ENCODE results near the gene CRK. TPM values are rescaled to one million over a fixed set of nuclear protein-coding genes. Genes with fewer than 3 reads are reported as not detected.

Gene CRK
- polyA plus RNA-seq, 4 donors = 31.2 to 42.9 (median 41.0) TPM

DNA sequence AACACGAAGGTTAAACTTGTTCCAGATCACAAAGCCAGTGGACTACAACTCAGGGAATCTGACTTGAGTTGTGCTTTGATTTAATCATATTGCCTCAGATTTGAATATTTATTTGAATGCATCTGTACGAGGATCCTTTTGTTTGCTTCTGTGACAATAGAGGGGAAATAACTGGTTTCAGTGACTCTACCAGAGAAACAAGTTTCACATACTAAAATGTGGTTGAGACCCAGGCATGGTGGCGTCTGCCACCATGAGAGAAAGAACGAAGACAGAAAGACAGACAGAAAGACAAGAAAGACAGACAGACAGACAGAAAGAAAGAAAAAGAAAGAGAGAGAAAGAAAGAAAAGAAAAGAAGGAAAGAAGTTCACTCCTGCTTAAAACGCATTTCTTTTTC lies 80.0 kb downstream of the CRK start:
- H3K27ac ChIP-seq (ENCODE audit: low read depth in 1 of 3, low read length in 2 of 3) = peak overlapping the region in 1 of 3 donors; percentile 40
- H3K4me3 ChIP-seq (ENCODE audit: low read depth in 1 of 3, low read length in 3 of 3) = no peak overlapping the region
- peaks cover 6 to 34% (median 26%) of the 10 kb centered on the region in 3 donors for H3K4me1 ChIP-seq (ENCODE audit: control insufficient read depth in 3 of 3, insufficient read depth in 2 of 3, low read depth in 1 of 3, low read length in 2 of 3)
- no peaks in the 10 kb centered on the region for H3K27me3 ChIP-seq (ENCODE audit: control insufficient read depth in 3 of 3, insufficient read depth in 3 of 3, low read length in 3 of 3)
- no peak for DNase-seq
- no peak for FAIRE-seq
- peaks cover 0 to 38% (median 0%) of the 10 kb centered on the region in 3 donors for H3K36me3 ChIP-seq (ENCODE audit: control insufficient read depth in 3 of 3, insufficient read depth in 2 of 3, low read depth in 1 of 3, low read length in 3 of 3)
- H3K9me3 ChIP-seq (ENCODE audit: control insufficient read depth in 2 of 2, insufficient read depth in 1 of 2, low read depth in 1 of 2, low read length in 1 of 2) = no peaks in the 10 kb centered on the region
- WGBS, 3 donors = 26 to 35% (median 33%) methylated on average over 5 of the region's 5 CpGs

DNA sequence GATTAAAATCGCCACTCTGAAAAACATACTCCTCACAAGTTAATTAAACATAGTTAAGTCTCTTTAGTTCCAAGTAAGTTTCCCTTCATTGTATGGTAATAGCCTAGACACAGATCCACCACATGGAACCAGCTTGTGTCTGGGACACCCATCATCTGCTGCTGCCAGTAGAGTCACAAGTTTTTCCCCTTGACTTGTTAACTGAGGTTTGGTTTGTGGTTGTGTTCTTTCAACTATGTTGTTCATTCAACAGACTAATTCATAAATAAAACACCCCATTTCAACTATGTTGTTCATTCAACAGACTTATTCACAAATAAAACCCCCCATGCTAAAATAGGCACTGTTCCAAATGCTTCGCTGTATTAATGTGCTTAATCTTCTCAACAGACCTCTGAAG lies 80.4 kb downstream of the CRK start:
- FAIRE-seq (no peak), DNase-seq (no peak)
- Histone ChIP-seq H3K4me3 (ENCODE audit: low read depth in 1 of 3, low read length in 3 of 3) (no peak overlapping the region), H3K27ac (ENCODE audit: low read depth in 1 of 3, low read length in 2 of 3) (peak overlapping the region in 1 of 3 donors; percentile 40), H3K9me3 (ENCODE audit: control insufficient read depth in 2 of 2, insufficient read depth in 1 of 2, low read depth in 1 of 2, low read length in 1 of 2) (no peaks in the 10 kb centered on the region), H3K4me1 (ENCODE audit: control insufficient read depth in 3 of 3, insufficient read depth in 2 of 3, low read depth in 1 of 3, low read length in 2 of 3) (peaks cover 6 to 34% (median 26%) of the 10 kb centered on the region in 3 donors), H3K27me3 (ENCODE audit: control insufficient read depth in 3 of 3, insufficient read depth in 3 of 3, low read length in 3 of 3) (no peaks in the 10 kb centered on the region), H3K36me3 (ENCODE audit: control insufficient read depth in 3 of 3, insufficient read depth in 2 of 3, low read depth in 1 of 3, low read length in 3 of 3) (peaks cover 0 to 36% (median 0%) of the 10 kb centered on the region in 3 donors)
- WGBS, 3 donors = 14 to 23% (median 22%) methylated on average over 2 of the region's 2 CpGs

DNA sequence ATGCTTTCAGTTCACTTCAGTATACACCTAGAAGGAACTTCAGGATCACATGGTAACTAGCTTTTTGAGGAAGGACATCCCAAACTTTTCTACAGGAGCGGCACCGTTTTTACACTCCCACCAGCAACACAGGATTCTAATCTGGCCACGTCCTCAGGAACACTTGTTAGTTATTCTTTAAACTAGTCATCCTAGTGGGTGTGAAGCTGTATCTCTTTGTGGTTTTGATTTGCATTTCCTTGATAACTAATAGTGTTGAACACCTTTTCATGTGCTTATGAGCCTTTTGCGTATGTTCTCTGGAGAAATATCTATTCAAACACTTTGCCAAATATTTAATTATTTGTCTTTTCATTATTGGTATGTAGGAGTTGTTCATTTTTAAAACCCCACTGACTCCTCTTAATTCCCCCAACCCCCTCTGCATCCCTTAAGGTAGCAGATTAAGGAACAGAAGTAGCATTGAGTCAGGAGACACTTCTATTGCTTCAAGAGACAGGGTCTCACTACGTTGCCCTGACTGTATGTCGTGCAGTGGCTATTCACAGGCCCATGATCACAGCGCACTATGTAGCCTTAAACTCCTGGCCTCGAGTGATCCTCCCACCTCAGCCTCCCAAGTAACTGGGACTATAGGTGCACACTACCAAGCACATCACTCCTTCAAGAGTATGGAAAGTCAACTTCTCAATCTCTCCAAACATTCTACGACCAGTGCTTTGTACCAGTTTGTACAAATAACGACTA lies 81.4 kb downstream of the CRK start:
- 39 to 52% (median 46%) methylated on average over 10 of the region's 10 CpGs for WGBS, 3 donors
- DNase-seq (peak in 1 of 2 donors; percentile 40), FAIRE-seq (no peak)
- Histone ChIP-seq H3K36me3 (ENCODE audit: control insufficient read depth in 3 of 3, insufficient read depth in 2 of 3, low read depth in 1 of 3, low read length in 3 of 3) (peaks cover 0 to 40% (median 0%) of the 10 kb centered on the region in 3 donors), H3K27me3 (ENCODE audit: control insufficient read depth in 3 of 3, insufficient read depth in 3 of 3, low read length in 3 of 3) (no peaks in the 10 kb centered on the region), H3K4me1 (ENCODE audit: control insufficient read depth in 3 of 3, insufficient read depth in 2 of 3, low read depth in 1 of 3, low read length in 2 of 3) (peaks cover 6 to 34% (median 26%) of the 10 kb centered on the region in 3 donors), H3K4me3 (ENCODE audit: low read depth in 1 of 3, low read length in 3 of 3) (no peak overlapping the region), H3K27ac (ENCODE audit: low read depth in 1 of 3, low read length in 2 of 3) (peak overlapping the region in 2 of 3 donors; percentile 5 to 45), H3K9me3 (ENCODE audit: control insufficient read depth in 2 of 2, insufficient read depth in 1 of 2, low read depth in 1 of 2, low read length in 1 of 2) (no peaks in the 10 kb centered on the region)

DNA sequence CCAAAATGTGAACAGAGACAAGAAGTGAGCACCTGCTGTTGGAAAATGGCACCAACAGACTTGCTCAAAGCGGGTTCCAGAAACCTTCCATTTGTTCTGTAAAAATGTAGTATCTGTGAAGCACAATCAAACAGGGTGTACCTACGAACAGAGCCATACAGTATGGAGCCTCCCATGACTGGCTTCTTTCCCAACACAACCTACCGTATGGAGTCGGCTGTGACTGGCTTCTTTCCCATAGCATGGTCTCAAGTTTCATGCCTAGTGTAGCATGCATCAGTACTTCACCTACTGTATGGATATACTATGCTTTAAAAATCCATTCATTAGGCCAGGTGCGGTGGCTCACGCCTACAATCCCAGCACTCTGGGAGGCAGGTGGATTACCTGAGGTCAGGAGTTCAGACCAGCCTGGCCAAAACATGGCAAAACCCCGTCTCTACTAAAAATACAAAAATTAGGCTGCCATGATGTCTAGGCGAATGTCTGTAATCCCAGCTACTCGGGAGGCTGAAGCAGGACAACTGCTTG lies 82.3 kb downstream of the CRK start:
- no peak for DNase-seq
- Histone ChIP-seq H3K4me1 (ENCODE audit: control insufficient read depth in 3 of 3, insufficient read depth in 2 of 3, low read depth in 1 of 3, low read length in 2 of 3) (peaks cover 6 to 31% (median 26%) of the 10 kb centered on the region in 3 donors), H3K27me3 (ENCODE audit: control insufficient read depth in 3 of 3, insufficient read depth in 3 of 3, low read length in 3 of 3) (no peaks in the 10 kb centered on the region), H3K4me3 (ENCODE audit: low read depth in 1 of 3, low read length in 3 of 3) (no peak overlapping the region), H3K36me3 (ENCODE audit: control insufficient read depth in 3 of 3, insufficient read depth in 2 of 3, low read depth in 1 of 3, low read length in 3 of 3) (peaks cover 0 to 47% (median 0%) of the 10 kb centered on the region in 3 donors), H3K27ac (ENCODE audit: low read depth in 1 of 3, low read length in 2 of 3) (peak overlapping the region in 1 of 3 donors; percentile 3), H3K9me3 (ENCODE audit: control insufficient read depth in 2 of 2, insufficient read depth in 1 of 2, low read depth in 1 of 2, low read length in 1 of 2) (no peaks in the 10 kb centered on the region)
- no peak for FAIRE-seq
- WGBS, 3 donors = 52 to 55% (median 53%) methylated on average over 9 of the region's 9 CpGs

DNA sequence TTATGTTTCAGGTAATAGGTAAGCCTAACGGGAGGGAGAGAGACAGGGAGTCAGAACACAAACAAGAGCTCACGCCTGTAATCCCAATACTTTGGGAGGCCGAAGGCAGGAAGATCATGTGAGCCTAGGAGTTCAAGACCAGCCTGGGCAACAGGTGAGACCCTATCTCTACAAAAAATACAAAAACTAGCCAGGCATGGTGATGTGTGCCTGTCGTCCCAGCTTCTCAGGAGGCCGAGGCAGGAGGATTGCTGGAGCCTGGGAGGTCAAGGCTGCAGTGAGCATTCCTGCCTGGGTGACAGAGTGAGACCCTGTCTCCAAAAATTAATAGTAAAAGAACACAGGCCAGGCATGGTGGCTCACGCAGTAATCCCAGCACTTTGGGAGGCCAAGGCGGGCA lies 83.4 kb downstream of the CRK start:
- DNase-seq = no peak
- Histone ChIP-seq H3K9me3 (ENCODE audit: control insufficient read depth in 2 of 2, insufficient read depth in 1 of 2, low read depth in 1 of 2, low read length in 1 of 2) (no peaks in the 10 kb centered on the region), H3K27ac (ENCODE audit: low read depth in 1 of 3, low read length in 2 of 3) (no peak overlapping the region), H3K27me3 (ENCODE audit: control insufficient read depth in 3 of 3, insufficient read depth in 3 of 3, low read length in 3 of 3) (no peaks in the 10 kb centered on the region), H3K4me3 (ENCODE audit: low read depth in 1 of 3, low read length in 3 of 3) (no peak overlapping the region), H3K36me3 (ENCODE audit: control insufficient read depth in 3 of 3, insufficient read depth in 2 of 3, low read depth in 1 of 3, low read length in 3 of 3) (peaks cover 0 to 44% (median 0%) of the 10 kb centered on the region in 3 donors), H3K4me1 (ENCODE audit: control insufficient read depth in 3 of 3, insufficient read depth in 2 of 3, low read depth in 1 of 3, low read length in 2 of 3) (peaks cover 6 to 31% (median 22%) of the 10 kb centered on the region in 3 donors)
- no peak for FAIRE-seq
- 83 to 89% (median 88%) methylated on average over 7 of the region's 7 CpGs for WGBS, 3 donors

DNA sequence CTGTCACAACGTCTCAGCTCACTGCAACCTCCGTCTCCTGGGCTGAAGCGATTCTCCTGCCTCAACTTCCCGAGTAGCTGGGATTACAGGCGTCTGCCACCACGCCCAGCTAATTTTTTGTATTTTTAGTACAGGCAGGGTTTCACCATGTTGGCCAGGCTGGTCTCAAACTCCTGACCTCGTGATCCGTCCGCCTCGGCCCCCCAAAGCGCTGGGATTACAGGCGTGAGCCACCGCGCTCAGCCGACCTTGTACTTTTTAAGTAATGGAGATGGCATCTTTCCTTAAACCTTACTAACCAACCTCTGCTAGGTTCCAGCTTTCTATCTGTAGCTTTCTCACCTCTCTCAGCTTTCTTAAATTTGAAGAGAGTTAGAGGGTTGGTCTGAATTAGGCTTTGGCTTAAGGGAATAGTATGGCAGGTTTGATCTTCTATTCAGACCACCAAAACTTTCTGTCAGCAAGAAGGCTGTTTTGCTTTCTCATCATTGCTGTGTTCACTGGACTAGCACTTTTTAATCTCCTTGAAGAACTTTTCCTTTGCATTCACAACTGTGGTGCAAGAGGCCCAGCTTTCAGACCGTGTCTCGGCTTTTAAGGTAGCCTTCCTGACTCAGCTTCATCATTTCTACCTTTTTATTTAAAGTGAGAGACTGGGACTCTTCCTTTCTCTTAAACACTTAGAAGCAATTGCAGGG lies 84.0 kb downstream of the CRK start:
- Histone ChIP-seq H3K9me3 (ENCODE audit: control insufficient read depth in 2 of 2, insufficient read depth in 1 of 2, low read depth in 1 of 2, low read length in 1 of 2) (no peaks in the 10 kb centered on the region), H3K36me3 (ENCODE audit: control insufficient read depth in 3 of 3, insufficient read depth in 2 of 3, low read depth in 1 of 3, low read length in 3 of 3) (peaks cover 0 to 43% (median 0%) of the 10 kb centered on the region in 3 donors), H3K27me3 (ENCODE audit: control insufficient read depth in 3 of 3, insufficient read depth in 3 of 3, low read length in 3 of 3) (no peaks in the 10 kb centered on the region), H3K4me1 (ENCODE audit: control insufficient read depth in 3 of 3, insufficient read depth in 2 of 3, low read depth in 1 of 3, low read length in 2 of 3) (peaks cover 6 to 25% (median 22%) of the 10 kb centered on the region in 3 donors), H3K4me3 (ENCODE audit: low read depth in 1 of 3, low read length in 3 of 3) (no peak overlapping the region), H3K27ac (ENCODE audit: low read depth in 1 of 3, low read length in 2 of 3) (no peak overlapping the region)
- no peak for DNase-seq
- 80 to 87% (median 84%) methylated on average over 17 of the region's 17 CpGs for WGBS, 3 donors
- no peak for FAIRE-seq

Other genes with a start within 250 kb of the CRK start
- not detected for gene BHLHA9, start 185.8 kb downstream of the CRK start, polyA plus RNA-seq
- 1 to 10 TPM in 1 of 4 donors, under 1 TPM in 1, not detected in 2; 0.01 to 4.3 TPM for gene TRARG1, start 176.6 kb downstream of the CRK start, polyA plus RNA-seq
- 100 to 1,000 TPM; 235 to 618 (median 321) TPM for gene YWHAE, start 56.0 kb downstream of the CRK start, polyA plus RNA-seq
- 10 to 100 TPM; 51.1 to 67.1 (median 59.8) TPM for gene MYO1C, start 36.5 kb upstream of the CRK start, polyA plus RNA-seq
- 10 to 100 TPM; 17.0 to 28.1 (median 24.3) TPM for gene INPP5K, start 60.4 kb upstream of the CRK start, polyA plus RNA-seq
- gene PITPNA, start 106.6 kb upstream of the CRK start, polyA plus RNA-seq = 10 to 100 TPM; 39.8 to 83.5 (median 49.5) TPM
- gene SLC43A2, start 172.6 kb upstream of the CRK start, polyA plus RNA-seq = 10 to 100 TPM in 2 of 4 donors, 1 to 10 TPM in 2; 2.9 to 31.5 (median 9.9) TPM
- 1 to 10 TPM; 4.2 to 10.0 (median 8.3) TPM for gene SCARF1, start 189.5 kb upstream of the CRK start, polyA plus RNA-seq
- 100 to 1,000 TPM in 1 of 4 donors, 10 to 100 TPM in 2, 1 to 10 TPM in 1; 7.3 to 122 (median 54.9) TPM for gene RILP, start 193.6 kb upstream of the CRK start, polyA plus RNA-seq
- 100 to 1,000 TPM in 1 of 4 donors, 10 to 100 TPM in 3; 61.1 to 162 (median 75.0) TPM for gene PRPF8, start 228.6 kb upstream of the CRK start, polyA plus RNA-seq